IPS DF 6.9 (cell line): Measurements from ENCODE around the gene GTPBP6.
"Not testable (repeated sequence)": the region's sequence is repeated elsewhere in the genome, so short reads cannot be mapped to it uniquely, and the experiment has no call there.

ENCODE experiments used
- DNase-seq: peaks from one replicate; pipeline ENCODE4 v3.0.0-alpha.2; 2013; ENCODE audit warnings: low read depth, low spot score
- H3K27ac ChIP-seq: one replicate; pipeline ENCODE4 v1.5.1; 2013; ENCODE audit warnings: low read length, control low read depth
- H3K27me3 ChIP-seq: 2 replicates; pipeline ENCODE4 v1.6.1; 2013; ENCODE audit warnings: mild to moderate bottlenecking, low read length; ENCODE audit not compliant: control insufficient read depth, insufficient read depth
- H3K36me3 ChIP-seq: 2 replicates; pipeline ENCODE4 v1.6.1; 2013; ENCODE audit warnings: low read length; ENCODE audit not compliant: control insufficient read depth, insufficient read depth
- H3K4me1 ChIP-seq: 2 replicates; pipeline ENCODE4 v1.6.1; 2013; ENCODE audit warnings: low read length; ENCODE audit not compliant: control insufficient read depth, insufficient read depth
- H3K4me3 ChIP-seq: 2 replicates; pipeline ENCODE4 v1.5.1; 2013; ENCODE audit warnings: mild to moderate bottlenecking, low read length
- H3K9me3 ChIP-seq: 2 replicates; pipeline ENCODE4 v1.6.1; 2013; ENCODE audit warnings: low read length, inconsistent platforms; ENCODE audit not compliant: control insufficient read depth, insufficient read depth
- WGBS: extraction: QIAGEN DNeasy Blood & Tissue Kit; methylation state at CpG from one replicate; pipeline ENCODE4 v1.1.7; 2013; ENCODE audit warnings: mixed read lengths, missing lambda C conversion rate; ENCODE audit not compliant: insufficient read length, insufficient coverage; 5-methylcytosine and 5-hydroxymethylcytosine counted together

Gene GTPBP6

DNA sequence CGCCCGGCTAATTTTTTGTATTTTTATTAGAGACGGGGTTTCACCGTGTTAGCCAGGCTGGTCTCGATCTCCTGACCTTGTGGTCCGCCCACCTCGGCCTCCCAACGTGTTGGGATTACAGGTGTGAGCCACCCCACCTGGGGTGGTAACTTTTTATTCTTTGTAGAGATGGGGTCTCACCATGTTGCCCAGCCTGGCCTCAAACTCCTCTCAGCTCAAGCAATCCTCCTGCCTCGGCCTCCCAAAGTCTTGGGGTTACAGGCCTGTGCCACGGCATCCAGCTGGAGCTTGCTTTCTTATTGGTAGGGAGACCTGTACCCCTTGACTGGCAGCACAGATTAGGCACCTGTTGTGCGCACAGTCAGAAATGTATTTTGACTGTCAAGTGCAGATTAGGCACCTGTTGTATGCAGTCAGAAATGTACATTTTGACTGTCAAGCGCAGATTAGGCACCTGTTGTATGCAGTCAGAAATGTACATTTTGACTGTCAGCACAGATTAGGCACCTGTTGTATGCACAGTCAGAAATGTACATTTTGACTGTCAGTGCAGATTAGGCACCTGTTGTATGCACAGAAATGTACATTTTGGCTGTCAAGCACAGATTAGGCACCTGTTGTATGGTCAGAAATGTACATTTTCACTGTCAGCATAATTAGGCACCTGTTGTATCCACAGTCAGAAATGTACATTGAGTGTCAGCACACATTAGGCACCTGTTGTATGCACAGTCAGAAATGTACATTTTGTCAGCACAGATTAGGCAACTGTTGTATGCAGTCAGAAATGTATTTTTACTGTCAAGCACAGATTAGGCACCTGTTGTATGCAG, 12.6 kb downstream of the GTPBP6 start:
- not testable (repeated sequence) for H3K4me1 ChIP-seq, DNase-seq, H3K27me3 ChIP-seq, H3K4me3 ChIP-seq, H3K9me3 ChIP-seq, H3K27ac ChIP-seq
- peaks cover 41% of the 10 kb centered on the region for H3K36me3 ChIP-seq
- no CpG with 5 or more reads among the region's 12 CpGs for WGBS

DNA sequence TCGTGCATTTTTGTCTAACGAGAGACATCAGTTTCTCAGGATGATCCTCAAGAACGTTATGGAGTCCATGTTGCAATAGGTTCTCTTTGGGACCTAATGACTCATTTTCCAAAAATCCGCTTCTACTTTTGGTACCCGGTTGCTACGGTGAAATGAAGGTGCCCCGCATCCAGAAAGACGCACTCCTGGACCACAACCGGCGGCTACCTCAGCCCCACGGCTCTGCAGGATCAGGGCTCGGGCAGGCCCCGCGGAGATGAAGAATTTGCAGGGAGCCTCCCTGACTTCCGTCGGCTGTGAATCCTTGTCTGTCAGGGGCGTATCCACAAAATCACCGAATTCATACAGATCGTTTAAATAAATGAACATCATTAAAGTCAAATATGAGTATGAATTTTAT, 15.6 kb downstream of the GTPBP6 start:
- Histone ChIP-seq H3K36me3 (peaks cover 46% of the 10 kb centered on the region), H3K27me3 (no peaks in the 10 kb centered on the region), H3K4me1 (no peaks in the 10 kb centered on the region), H3K27ac (no peak overlapping the region), H3K4me3 (no peak overlapping the region), H3K9me3 (no peaks in the 10 kb centered on the region)
- DNase-seq, result no peak
- WGBS, result no CpG with 5 or more reads among the region's 19 CpGs

DNA sequence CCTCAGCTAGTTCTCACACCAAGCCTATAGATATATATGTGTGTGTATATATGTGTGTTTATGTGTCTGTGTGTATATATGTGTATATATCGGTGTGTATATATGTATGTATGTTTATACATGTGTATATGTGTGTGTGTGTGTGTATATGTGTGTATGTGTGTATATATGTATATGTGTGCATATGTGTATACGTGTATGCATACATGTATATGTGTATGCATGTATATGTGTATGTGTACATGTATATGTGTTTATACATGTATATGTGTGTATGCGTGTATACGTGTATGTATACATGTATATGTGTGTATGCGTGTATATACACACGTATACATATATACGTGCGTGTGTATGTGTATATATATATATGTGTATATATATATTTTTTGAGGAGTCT, 18.3 kb downstream of the GTPBP6 start:
- H3K27ac ChIP-seq, result no peak overlapping the region
- H3K9me3 ChIP-seq, result no peaks in the 10 kb centered on the region
- H3K36me3 ChIP-seq, result peaks cover 34% of the 10 kb centered on the region
- WGBS, result no CpG with 5 or more reads among the region's 8 CpGs
- H3K4me1 ChIP-seq, result no peaks in the 10 kb centered on the region
- no peak overlapping the region for H3K4me3 ChIP-seq
- no peak for DNase-seq
- no peaks in the 10 kb centered on the region for H3K27me3 ChIP-seq

DNA sequence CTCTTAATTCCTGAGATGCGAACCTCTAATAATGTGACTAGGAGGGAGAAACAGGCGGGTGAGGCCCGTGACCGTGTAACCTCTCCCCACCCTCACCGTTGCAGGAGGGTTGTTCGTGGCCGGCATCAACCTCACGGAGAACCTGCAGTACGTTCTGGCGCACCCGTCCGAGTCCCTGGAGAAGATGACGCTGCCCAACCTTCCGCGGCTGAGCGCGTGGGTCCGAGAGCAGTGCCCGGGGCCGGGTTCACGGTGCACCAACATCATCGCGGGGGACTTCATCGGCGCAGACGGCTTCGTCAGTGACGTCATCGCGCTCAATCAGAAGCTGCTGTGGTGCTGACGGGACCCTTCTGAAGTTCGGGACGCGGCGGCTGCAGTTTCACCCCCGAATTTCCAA, 19.6 kb downstream of the GTPBP6 start:
- WGBS, result no CpG with 5 or more reads among the region's 36 CpGs
- Histone ChIP-seq H3K4me3 (no peak overlapping the region), H3K27ac (no peak overlapping the region), H3K27me3 (no peaks in the 10 kb centered on the region), H3K36me3 (peaks cover 31% of the 10 kb centered on the region), H3K4me1 (no peaks in the 10 kb centered on the region), H3K9me3 (no peaks in the 10 kb centered on the region)
- no peak for DNase-seq

DNA sequence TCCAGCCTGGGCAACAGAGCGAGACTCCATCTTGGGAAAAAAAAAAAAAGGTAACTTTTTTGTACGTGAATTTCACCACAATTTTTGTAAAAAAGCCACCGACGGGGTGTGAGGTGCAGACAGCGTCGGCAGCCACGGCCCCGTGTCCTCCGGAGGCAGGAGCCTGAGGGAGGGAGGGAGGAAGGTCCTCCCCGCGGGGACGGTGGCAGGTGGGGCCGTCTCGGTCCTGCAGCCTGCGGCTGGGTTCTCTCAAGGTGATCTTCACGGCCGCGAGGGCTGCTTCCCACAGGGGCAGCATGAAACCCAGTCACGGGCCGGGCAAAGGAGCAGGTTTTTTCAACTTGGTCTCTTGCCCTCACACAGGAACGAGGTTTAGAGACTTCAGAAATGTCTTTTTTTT, 23.5 kb downstream of the GTPBP6 start:
- Histone ChIP-seq H3K4me1 (no peaks in the 10 kb centered on the region; the same call in 1 of the 2 replicates), H3K27ac (no peak overlapping the region), H3K9me3 (no peaks in the 10 kb centered on the region), H3K36me3 (peaks cover 48% of the 10 kb centered on the region), H3K4me3 (no peak overlapping the region), H3K27me3 (no peaks in the 10 kb centered on the region)
- WGBS, result no CpG with 5 or more reads among the region's 21 CpGs
- no peak for DNase-seq

DNA sequence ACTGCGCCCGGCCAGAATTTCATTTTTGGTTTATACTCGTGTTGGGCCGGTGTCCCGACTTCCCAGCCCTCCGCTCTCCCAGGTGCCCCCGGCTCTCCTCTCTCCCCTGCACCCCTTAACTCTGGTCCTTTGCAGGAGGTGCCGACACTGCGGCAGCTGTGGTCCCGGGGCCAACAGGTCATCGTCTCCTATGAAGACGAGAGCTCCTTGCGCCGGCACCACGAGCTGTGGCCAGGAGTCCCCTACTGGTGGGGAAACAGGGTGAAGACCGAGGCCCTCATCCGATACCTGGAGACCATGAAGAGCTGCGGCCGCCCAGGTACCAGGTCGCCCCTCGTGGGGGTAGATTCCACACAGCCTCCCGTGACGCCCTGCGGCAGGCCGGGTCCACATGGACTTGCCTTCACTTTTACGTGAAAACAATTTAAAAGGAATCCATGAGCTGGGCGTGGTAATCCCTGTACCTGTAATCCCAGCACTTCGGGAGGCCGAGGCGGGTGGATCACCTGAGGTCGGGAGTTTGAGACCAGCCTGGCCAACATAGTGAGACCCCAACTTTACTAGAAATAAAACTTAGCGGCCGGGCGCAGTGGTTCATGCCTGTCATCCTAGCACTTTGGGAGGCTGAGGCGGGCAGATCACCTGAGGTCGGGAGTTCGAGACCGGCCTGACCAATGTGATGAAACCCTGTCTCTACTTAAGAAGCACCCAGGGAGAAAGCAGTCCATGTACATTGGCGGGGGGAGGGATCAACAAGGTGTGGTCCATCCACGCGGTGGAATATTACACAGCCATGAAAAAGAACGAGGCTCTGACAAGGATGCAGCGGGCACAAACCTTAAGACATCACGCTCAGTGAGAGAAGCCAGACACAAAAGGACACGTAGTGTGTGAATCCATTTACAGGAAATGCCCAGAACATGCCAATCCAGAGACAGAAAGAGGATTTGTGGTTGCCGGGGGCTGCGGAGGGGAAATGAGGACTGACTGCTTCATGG, 25.4 kb downstream of the GTPBP6 start:
- H3K36me3 ChIP-seq, result peaks cover 49% of the 10 kb centered on the region
- no peaks in the 10 kb centered on the region for H3K9me3 ChIP-seq
- no peaks in the 10 kb centered on the region for H3K27me3 ChIP-seq
- WGBS, result no CpG with 5 or more reads among the region's 47 CpGs
- H3K4me1 ChIP-seq, result no peaks in the 10 kb centered on the region; the same call in 1 of the 2 replicates
- no peak for DNase-seq
- no peak overlapping the region for H3K4me3 ChIP-seq
- H3K27ac ChIP-seq, result no peak overlapping the region

DNA sequence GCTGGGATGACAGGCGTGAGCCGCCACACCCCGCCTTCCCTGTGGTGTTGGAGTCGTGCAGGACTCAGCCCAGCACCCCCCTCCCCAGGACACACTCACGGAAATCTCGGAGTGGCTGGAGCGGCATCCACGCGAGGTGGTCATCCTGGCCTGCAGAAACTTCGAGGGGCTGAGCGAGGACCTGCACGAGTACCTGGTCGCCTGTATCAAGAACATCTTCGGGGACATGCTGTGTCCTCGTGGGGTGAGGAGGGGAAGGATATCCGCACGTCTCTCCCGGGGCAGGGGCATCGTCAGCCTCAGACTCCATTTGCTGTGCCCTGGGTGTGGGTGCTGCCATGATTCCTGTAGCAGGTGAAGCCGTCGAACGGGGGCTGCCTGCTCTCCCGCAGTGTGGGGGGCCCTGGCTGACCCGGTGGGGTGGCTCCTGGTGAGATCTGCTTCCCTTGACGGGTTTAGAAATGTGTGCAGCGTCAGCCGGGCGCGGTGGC, 27.1 kb downstream of the GTPBP6 start:
- Histone ChIP-seq H3K4me3 (no peak overlapping the region), H3K27ac (no peak overlapping the region), H3K4me1 (no peaks in the 10 kb centered on the region; the same call in 1 of the 2 replicates), H3K9me3 (no peaks in the 10 kb centered on the region), H3K27me3 (no peaks in the 10 kb centered on the region), H3K36me3 (peaks cover 52% of the 10 kb centered on the region)
- no CpG with 5 or more reads among the region's 29 CpGs for WGBS
- no peak for DNase-seq

DNA sequence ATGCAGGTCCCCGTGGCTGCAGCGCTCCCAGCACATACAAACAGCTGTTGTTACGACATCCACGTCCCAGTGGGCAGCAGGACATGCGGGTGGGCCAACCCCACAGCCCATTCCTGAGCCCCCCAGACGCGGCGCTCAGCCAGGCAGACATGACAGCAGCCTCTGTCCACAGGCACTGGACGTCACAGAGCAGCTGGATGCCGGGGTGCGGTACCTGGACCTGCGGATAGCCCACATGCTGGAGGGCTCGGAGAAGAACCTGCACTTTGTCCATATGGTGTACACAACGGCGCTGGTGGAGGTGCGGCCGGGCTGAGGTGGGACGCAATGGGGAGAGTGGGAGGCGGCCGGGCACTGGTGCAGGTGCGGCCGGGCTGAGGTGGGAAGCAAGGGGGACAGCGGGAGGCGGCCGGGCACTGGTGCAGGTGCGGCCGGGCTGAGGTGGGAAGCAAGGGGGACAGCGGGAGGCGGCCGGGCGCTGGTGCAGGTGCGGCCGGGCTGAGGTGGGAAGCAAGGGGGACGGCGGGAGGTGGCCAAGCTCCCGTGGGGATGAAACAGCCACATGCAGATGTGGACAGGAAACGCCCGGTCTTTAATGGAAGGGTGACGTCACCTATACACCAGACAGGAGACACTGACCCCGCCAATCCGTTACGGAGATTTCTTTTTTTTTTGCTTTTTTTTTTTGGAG, 28.0 kb downstream of the GTPBP6 start:
- Histone ChIP-seq H3K9me3 (no peaks in the 10 kb centered on the region), H3K27me3 (no peaks in the 10 kb centered on the region), H3K36me3 (peaks cover 50% of the 10 kb centered on the region), H3K27ac (no peak overlapping the region), H3K4me3 (no peak overlapping the region), H3K4me1 (no peaks in the 10 kb centered on the region; the same call in 1 of the 2 replicates)
- no peak for DNase-seq
- no CpG with 5 or more reads among the region's 42 CpGs for WGBS

DNA sequence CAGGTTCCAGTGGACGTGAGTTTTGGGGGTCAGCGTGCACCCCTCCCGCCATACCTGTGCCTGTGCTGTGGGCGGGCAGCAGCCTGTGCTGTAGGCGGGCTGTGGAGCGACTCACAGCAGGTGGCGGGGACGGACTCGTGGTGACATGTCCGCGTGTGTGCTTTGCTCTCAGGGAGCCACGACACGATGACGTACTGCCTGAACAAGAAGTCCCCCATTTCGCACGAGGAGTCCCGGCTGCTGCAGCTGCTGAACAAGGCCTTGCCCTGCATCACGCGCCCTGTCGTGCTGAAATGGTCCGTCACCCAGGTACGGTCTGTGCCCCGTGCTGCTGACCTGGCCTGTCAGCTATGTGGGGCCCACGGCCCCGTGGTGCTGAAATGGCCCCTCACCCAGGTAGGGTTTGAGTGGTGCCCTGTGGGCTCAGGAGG, 30.0 kb downstream of the GTPBP6 start:
- WGBS, result no CpG with 5 or more reads among the region's 25 CpGs
- Histone ChIP-seq H3K4me1 (no peaks in the 10 kb centered on the region; the same call in 1 of the 2 replicates), H3K4me3 (no peak overlapping the region), H3K36me3 (peaks cover 61% of the 10 kb centered on the region), H3K9me3 (no peaks in the 10 kb centered on the region), H3K27me3 (no peaks in the 10 kb centered on the region), H3K27ac (no peak overlapping the region)
- DNase-seq, result no peak

DNA sequence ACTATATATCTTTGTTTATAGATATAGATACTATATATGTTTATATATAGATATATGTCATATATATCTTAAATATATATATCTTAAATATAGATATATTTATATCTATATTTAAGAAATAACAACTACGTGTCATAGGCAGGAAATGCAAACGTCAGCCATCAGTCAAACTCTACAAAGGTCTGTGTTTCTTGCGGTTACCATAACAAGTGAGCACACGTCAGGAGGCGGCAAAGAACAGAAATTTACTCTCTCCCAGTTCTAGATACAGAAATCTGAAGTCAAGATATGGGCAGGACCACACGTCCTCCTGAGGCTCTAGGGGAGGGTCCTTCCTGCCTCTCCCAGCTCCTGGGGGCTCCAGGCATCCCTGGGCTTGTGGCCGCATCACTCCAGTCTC, 30.9 kb downstream of the GTPBP6 start:
- H3K27me3 ChIP-seq, result no peaks in the 10 kb centered on the region
- H3K9me3 ChIP-seq, result no peaks in the 10 kb centered on the region
- no CpG with 5 or more reads among the region's 7 CpGs for WGBS
- no peak overlapping the region for H3K27ac ChIP-seq
- peaks cover 53% of the 10 kb centered on the region for H3K36me3 ChIP-seq
- H3K4me1 ChIP-seq, result no peaks in the 10 kb centered on the region; the same call in 1 of the 2 replicates
- no peak for DNase-seq
- no peak overlapping the region for H3K4me3 ChIP-seq
